Common myeloid progenitor, CD34-positive (primary cell): Measurements from ENCODE around the gene NDUFS2.

Source experiments
- CTCF ChIA-PET: fragments of 350-600 bp; sonication (Branson Sonifier 250); formaldehyde crosslinking; loops from one replicate; lab custom pipeline; 2021; ENCODE audit warnings: antibody characterized with exemption; lab: Charles Lee
- POLR2A ChIA-PET: fragments of 350-600 bp; sonication (Branson Sonifier 250); formaldehyde crosslinking; loops from one replicate; lab custom pipeline; 2021; ENCODE audit warnings: antibody characterized with exemption; lab: Charles Lee
- DNase-seq, 3 donors: peaks; one replicate each; pipeline versions ENCODE4 v3.0.0 to v3.0.0-alpha.2; 2013
- H3K27ac ChIP-seq, 2 experiments: 1 replicate in 1 of 2; 2 replicates in 1 of 2; pipeline ENCODE4 v1.7.0; 2013; ENCODE audit warnings: inconsistent platforms in 2 of 2, low read length in 2 of 2, mild to moderate bottlenecking in 2 of 2, low read depth in 1 of 2, moderate library complexity in 1 of 2; ENCODE audit not compliant: severe bottlenecking in 2 of 2, insufficient read depth in 1 of 2, poor library complexity in 1 of 2
- H3K27me3 ChIP-seq, 5 experiments: replicated peaks in 2 of 5; 1 replicate in 3 of 5; 2 replicates in 2 of 5; pipeline versions ENCODE4 v1.6.1 to v1.7.0; 2013; ENCODE audit warnings: low read length in 4 of 5, mild to moderate bottlenecking in 2 of 5, moderate library complexity in 2 of 5, inconsistent platforms in 1 of 5; ENCODE audit not compliant: insufficient read depth in 5 of 5, control insufficient read depth in 4 of 5
- H3K36me3 ChIP-seq, 4 experiments: 1 replicate in 2 of 4; 2 replicates in 2 of 4; pipeline versions ENCODE4 v1.6.1 to v1.7.0; 2013; ENCODE audit warnings: low read length in 3 of 4, control low read depth in 1 of 4, mild to moderate bottlenecking in 1 of 4; ENCODE audit not compliant: control insufficient read depth in 4 of 4, insufficient read depth in 4 of 4
- H3K4me1 ChIP-seq, 4 experiments: 1 replicate in 3 of 4; 2 replicates in 1 of 4; pipeline versions ENCODE4 v1.6.1 to v1.7.1; 2013; ENCODE audit warnings: low read length in 3 of 4, mild to moderate bottlenecking in 3 of 4, control low read depth in 1 of 4, inconsistent platforms in 1 of 4, moderate library complexity in 1 of 4; ENCODE audit not compliant: control insufficient read depth in 4 of 4, insufficient read depth in 4 of 4; ENCODE audit errors: control extremely low read depth in 1 of 4
- H3K4me3 ChIP-seq, 7 experiments: 1 replicate in 4 of 7; 2 replicates in 3 of 7; pipeline versions ENCODE4 v1.5.1 to v1.7.0; 2013; ENCODE audit warnings: mild to moderate bottlenecking in 7 of 7, low read length in 6 of 7, moderate library complexity in 6 of 7, inconsistent platforms in 2 of 7, low read depth in 2 of 7, control low read depth in 1 of 7; ENCODE audit not compliant: insufficient read depth in 4 of 7, control insufficient read depth in 1 of 7; ENCODE audit errors: extremely low read depth in 1 of 7
- H3K9me3 ChIP-seq, 5 experiments: 1 replicate in 4 of 5; 2 replicates in 1 of 5; pipeline versions ENCODE4 v1.6.1 to v1.7.1; 2013; ENCODE audit warnings: low read length in 4 of 5, mild to moderate bottlenecking in 2 of 5, inconsistent platforms in 1 of 5, low read depth in 1 of 5, moderate library complexity in 1 of 5; ENCODE audit not compliant: control insufficient read depth in 4 of 5, insufficient read depth in 2 of 5; ENCODE audit errors: control extremely low read depth in 1 of 5
- WGBS: methylation state at CpG from one replicate; pipeline ENCODE4 v1.1.5; 2013; ENCODE audit not compliant: insufficient coverage; 5-methylcytosine and 5-hydroxymethylcytosine counted together

Gene NDUFS2

DNA sequence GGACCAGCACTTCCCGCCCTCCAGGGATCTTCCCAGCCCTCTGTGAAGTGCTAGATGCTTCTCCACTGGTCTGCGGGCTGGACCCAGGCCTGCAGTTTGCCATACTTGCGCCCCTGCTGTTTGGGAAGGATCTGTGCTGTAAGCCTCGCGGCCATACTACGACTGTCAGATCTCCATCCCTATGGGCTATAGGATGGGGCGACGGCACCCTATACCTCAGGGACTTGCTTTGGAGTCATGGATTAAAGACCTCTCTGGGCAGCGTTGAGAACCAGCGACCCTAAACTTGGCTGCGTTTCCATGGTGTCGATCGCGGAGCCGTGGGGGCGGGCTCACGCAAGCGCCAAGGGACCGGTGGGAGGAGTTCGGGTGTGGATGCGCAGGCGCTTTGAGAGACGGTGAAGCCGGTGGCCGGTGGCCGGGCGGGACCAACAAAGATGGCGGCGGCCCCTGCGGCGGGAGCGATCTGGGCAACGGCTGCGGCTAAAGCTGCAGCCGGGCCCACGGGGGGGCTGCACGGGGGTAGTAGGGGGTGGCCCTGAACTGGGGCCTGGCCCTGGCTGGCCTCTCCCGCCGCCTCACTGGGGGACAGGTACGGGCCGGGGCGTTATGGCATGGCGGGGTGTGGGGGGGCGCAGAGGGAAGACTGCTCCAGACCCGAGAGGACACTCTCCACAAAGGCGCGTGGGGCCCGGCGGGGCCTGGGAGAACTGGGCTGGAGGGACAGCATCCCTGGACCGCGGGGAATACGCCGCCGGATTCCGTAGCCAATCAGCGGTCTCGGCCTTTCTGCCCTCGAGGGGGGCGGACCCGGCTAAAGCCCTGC lies 42.9 kb upstream of the NDUFS2 start, which contains the start of gene USP21:
TSS of gene USP21 (plus strand) at position 414 of the 826 bp plus-strand sequence. CDS start 1,141 bp downstream, outside the sequence.
- H3K36me3 ChIP-seq: peaks cover 8 to 57% (median 27%) of the 10 kb centered on the region in 4 experiments
- WGBS: 4% methylated on average over 53 of the region's 60 CpGs
- H3K27ac ChIP-seq: peak within 1 kb of the TSS; percentile 84 to 90
- CTCF ChIA-PET: interaction anchor here (0.7 to 3.2 kb wide), 8 partner anchors 7 to 61 kb away, joined by 3 to 14 read pairs (median 6); partner anchors contain the start of genes B4GALT3, KLHDC9, NIT1 and PFDN2
- peak; percentile 87 to 93 (median 92) for DNase-seq
- peaks cover 2 to 34% (median 28%) of the 10 kb centered on the region in 4 experiments for H3K4me1 ChIP-seq
- no peaks in the 10 kb centered on the region for H3K27me3 ChIP-seq
- POLR2A ChIA-PET: no interaction called here
- H3K4me3 ChIP-seq: peak within 1 kb of the TSS; percentile 59 to 95 (median 87)
- H3K9me3 ChIP-seq: no peaks in the 10 kb centered on the region

DNA sequence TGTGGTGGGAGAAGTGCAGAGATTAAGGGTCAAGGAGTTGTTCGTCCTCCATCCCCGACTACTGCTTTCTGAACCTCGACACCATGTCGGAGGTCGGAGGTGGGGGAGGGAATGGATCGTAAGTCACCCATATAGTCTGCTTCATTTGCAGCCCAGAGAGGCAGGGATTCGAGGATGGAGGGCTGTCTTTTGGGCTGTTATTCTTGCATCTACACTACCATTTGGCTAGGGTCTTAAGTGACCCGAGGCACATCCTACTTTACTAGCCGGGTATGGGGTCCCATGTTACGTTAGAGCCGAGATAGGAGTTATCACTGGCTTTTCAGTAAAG lies 42.3 kb upstream of the NDUFS2 start:
- H3K27ac ChIP-seq: peak overlapping the region; percentile 84 to 90
- 2% methylated on average over 9 of the region's 11 CpGs for WGBS
- H3K27me3 ChIP-seq: no peaks in the 10 kb centered on the region
- CTCF ChIA-PET: no interaction called here
- peak overlapping the region; percentile 59 to 95 (median 87) for H3K4me3 ChIP-seq
- POLR2A ChIA-PET: no interaction called here
- peak in 1 of 3 donors; percentile 27 for DNase-seq
- peaks cover 8 to 62% (median 32%) of the 10 kb centered on the region in 4 experiments for H3K36me3 ChIP-seq
- peaks cover 2 to 30% (median 24%) of the 10 kb centered on the region in 4 experiments for H3K4me1 ChIP-seq
- H3K9me3 ChIP-seq: no peaks in the 10 kb centered on the region

DNA sequence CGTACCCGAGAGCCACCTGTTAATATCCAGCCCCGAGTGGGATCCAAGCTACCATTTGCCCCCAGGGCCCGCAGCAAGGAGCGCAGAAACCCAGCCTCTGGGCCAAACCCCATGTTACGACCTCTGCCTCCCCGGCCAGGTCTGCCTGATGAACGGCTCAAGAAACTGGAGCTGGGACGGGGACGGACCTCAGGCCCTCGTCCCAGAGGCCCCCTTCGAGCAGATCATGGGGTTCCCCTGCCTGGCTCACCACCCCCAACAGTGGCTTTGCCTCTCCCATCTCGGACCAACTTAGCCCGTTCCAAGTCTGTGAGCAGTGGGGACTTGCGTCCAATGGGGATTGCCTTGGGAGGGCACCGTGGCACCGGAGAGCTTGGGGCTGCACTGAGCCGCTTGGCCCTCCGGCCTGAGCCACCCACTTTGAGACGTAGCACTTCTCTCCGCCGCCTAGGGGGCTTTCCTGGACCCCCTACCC lies 41.5 kb upstream of the NDUFS2 start:
- Histone ChIP-seq H3K27me3 (no peaks in the 10 kb centered on the region), H3K4me1 (peaks cover 0 to 33% (median 27%) of the 10 kb centered on the region in 4 experiments)

DNA sequence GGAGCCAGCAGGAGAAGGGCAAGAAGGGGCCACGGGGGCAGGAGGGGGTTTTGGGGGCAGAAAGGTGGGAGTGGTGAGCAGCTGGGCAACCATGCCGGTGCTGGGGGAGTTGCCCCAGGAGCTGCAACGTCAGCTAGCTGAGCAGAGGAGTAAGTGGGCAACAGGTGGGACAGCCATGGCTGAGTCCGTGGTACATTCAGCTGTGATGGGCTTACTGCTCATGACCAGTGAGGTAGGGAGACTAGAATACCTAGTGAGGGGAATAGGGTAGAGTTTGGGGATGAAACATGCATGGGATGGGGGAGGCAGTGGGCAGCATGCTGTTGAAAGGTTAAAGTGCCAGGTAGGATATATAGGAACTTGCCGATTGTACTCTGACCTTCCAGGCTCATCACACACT lies 40.5 kb upstream of the NDUFS2 start:
- CTCF ChIA-PET: interaction anchor here (1.1 to 1.7 kb wide), 5 partner anchors 10 to 152 kb away, joined by 3 to 12 read pairs (median 3); partner anchors contain the start of genes ADAMTS4, ARHGAP30 and SDHC
- Histone ChIP-seq H3K27ac (peak overlapping the region in 1 of 2 experiments; percentile 90), H3K4me1 (peaks cover 0 to 41% (median 35%) of the 10 kb centered on the region in 4 experiments), H3K4me3 (no peak overlapping the region), H3K9me3 (no peaks in the 10 kb centered on the region), H3K27me3 (no peaks in the 10 kb centered on the region), H3K36me3 (peaks cover 8 to 66% (median 32%) of the 10 kb centered on the region in 4 experiments)
- POLR2A ChIA-PET: no interaction called here
- DNase-seq: no peak
- 96% methylated on average over 4 of the region's 5 CpGs for WGBS

More for the DNA sequence above, 41.5 kb upstream of the NDUFS2 start:
- H3K36me3 ChIP-seq: peaks cover 8 to 66% (median 33%) of the 10 kb centered on the region in 4 experiments
- ChIA-PET CTCF (no interaction called here), POLR2A (no interaction called here)
- H3K9me3 ChIP-seq: no peaks in the 10 kb centered on the region
- WGBS: 98% methylated on average over 22 of the region's 22 CpGs
- no peak for DNase-seq
- no peak overlapping the region for H3K4me3 ChIP-seq
- peak overlapping the region in 1 of 2 experiments; percentile 90 for H3K27ac ChIP-seq

DNA sequence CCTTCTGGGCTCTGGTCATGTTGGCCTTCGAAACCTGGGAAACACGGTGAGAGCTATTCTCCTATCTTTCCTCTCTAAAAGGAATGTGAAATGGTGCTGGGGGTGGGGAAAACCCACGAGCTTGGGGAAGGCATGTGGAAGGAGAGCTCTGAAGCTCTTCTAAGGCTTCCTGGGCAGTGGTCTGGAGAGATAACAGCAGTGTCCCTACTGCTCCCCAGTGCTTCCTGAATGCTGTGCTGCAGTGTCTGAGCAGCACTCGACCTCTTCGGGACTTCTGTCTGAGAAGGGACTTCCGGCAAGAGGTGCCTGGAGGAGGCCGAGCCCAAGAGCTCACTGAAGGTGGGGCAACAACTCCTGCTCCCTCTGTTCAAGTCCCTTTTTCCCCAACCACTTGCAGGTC lies 40.1 kb upstream of the NDUFS2 start:
- Histone ChIP-seq H3K4me3 (no peak overlapping the region), H3K4me1 (peaks cover 0 to 45% (median 39%) of the 10 kb centered on the region in 4 experiments), H3K27ac (peak overlapping the region in 1 of 2 experiments; percentile 28), H3K36me3 (peaks cover 8 to 62% (median 30%) of the 10 kb centered on the region in 4 experiments), H3K9me3 (no peaks in the 10 kb centered on the region), H3K27me3 (no peaks in the 10 kb centered on the region)
- CTCF ChIA-PET: interaction anchor here (1.1 to 1.7 kb wide), 5 partner anchors 9 to 152 kb away, joined by 3 to 12 read pairs (median 3); partner anchors contain the start of genes ADAMTS4, ARHGAP30 and SDHC
- WGBS: 93% methylated on average over 5 of the region's 7 CpGs
- no peak for DNase-seq
- POLR2A ChIA-PET: no interaction called here

DNA sequence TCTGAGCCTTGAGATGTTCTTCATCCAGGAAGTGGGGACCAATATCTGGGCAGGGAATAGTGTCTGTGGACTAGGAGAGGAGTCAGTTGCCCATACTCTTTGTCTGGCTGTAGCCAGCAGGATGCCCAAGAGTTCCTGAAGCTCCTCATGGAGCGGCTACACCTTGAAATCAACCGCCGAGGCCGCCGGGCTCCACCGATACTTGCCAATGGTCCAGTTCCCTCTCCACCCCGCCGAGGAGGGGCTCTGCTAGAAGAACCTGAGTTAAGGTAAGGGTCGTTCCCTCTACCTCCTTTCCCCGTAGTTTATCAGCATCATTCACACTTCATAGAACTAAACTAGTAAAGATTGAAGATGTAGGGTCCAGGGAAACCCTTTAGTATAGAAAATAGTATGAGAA lies 39.4 kb upstream of the NDUFS2 start:
- Histone ChIP-seq H3K27ac (no peak overlapping the region), H3K4me1 (peaks cover 3 to 48% (median 42%) of the 10 kb centered on the region in 4 experiments), H3K4me3 (no peak overlapping the region), H3K9me3 (no peaks in the 10 kb centered on the region), H3K36me3 (peaks cover 3 to 57% (median 25%) of the 10 kb centered on the region in 4 experiments), H3K27me3 (no peaks in the 10 kb centered on the region)
- no peak for DNase-seq
- ChIA-PET POLR2A (no interaction called here), CTCF (interaction anchor here (1.1 to 1.7 kb wide), 4 partner anchors 9 to 92 kb away, joined by 3 to 12 read pairs (median 4); partner anchors contain the start of genes ADAMTS4 and ARHGAP30)
- WGBS: 91% methylated on average over 5 of the region's 10 CpGs
